PC-9 (cell line): ENCODE measurements around the gene TNNI3K.

Experiments
- CTCF ChIP-seq: fragments of 200-600 bp; sonication (generic); conservative IDR thresholded peaks from 2 replicates; pipeline ENCODE4 v1.6.1; 2017; ENCODE audit warnings: mixed run types, antibody characterized with exemption, mild to moderate bottlenecking, moderate library complexity
- EZH2 ChIP-seq: fragments of 200-600 bp; sonication (generic); IDR thresholded peaks from 2 replicates; pipeline ENCODE4 v1.8.0; 2017; ENCODE audit warnings: antibody characterized with exemption, low read depth

- TF ChIP-seq EZH2 (no peak), CTCF (no peak)
Observed at GRCh38 chr1:74375376-74375775, 140.2 kb downstream of the TNNI3K start.
